HS-5 (cell line): Measurements from ENCODE around the gene GRHPR.
"Not testable (repeated sequence)": the region's sequence is repeated elsewhere in the genome, so short reads cannot be mapped to it uniquely, and the experiment has no call there.

ENCODE experiments used
- DNase-seq: peaks from one replicate; pipeline ENCODE4 v3.0.0-alpha.2; 2012; ENCODE audit warnings: low read depth

The GRHPR gene

GRCh38 chr9:37421914-37422288 lies 595 bp upstream of the GRHPR start:
- DNase-seq, result no peak

GRCh38 chr9:37423508-37423907 lies 1.0 kb downstream of the GRHPR start:
- no peak for DNase-seq

DNA sequence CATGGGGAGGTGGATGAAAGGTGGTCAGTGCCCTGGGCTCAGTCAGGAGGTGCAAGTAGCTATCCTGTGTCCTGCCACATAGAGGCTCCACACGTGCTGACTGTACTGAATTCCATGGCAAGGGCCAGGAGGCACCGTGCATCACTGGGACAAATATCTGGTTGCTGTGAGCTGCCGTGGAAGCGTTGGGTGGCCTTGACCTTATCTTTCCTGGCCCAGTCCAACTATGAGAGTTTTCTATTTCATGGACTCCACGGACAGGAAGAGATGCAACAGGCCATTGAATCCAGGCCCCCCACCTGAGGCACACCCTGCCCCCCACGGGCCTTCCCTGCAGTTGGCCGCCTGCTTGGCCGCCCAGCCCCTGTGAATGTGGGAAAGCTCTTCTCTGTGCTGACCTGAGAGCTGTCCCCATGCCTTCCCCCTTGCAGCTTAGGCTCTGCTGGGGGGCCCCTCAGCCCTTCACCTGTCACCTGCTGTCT lies 1.7 kb downstream of the GRHPR start:
- no peak for DNase-seq

DNA sequence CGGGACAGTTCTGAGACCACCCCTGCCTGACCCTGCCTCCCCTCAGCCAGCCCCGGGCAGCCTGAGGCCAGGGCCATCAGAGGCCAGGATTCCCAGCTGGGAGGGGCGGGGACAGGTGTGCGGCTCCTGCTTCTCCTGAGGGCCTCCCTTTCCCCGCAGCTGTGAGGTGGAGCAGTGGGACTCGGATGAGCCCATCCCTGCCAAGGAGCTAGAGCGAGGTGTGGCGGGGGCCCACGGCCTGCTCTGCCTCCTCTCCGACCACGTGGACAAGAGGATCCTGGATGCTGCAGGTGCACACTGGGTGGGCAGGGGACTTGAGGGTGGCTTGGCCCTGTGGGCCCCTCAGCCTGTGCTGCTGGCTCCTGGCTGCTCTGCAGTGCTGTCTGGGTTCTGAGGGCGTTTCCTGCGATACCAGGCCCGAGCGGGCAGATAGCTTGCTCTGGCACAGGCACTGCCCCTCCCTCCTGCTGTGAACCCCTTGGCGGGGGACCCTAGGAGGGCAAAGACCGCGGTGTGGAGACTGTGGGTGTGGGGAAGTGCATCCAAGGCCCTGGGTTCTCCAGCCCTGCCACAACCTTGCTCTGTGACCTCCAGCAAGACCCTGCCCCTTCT lies 2.3 kb downstream of the GRHPR start:
- DNase-seq, result no peak

- DNase-seq, result no peak
Observed at GRCh38 chr9:37425298-37425752, 2.8 kb downstream of the GRHPR start.

- not testable (repeated sequence) for DNase-seq
Observed at GRCh38 chr9:37426431-37426830, 3.9 kb downstream of the GRHPR start.

DNA sequence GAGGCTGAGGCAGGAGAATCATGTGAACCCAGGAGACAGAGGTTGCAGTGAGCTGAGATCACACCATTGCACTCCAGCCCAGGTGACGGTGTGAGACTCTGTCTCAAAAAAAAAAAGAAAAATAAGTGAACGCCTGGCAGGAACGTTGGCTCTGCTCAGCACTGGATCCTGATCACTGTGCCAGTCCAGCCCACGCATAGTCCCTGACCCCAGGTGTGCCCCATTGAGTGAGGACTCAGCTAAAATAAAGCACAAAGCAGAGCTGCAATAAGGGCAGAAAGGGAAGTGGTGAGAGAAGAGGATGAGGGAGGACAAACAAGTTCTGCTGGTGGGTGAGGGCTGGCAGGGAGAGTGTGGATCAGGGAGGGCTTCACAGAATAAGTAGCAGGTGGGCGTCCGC lies 4.3 kb downstream of the GRHPR start:
- DNase-seq, result no peak

GRCh38 chr9:37428345-37428744 lies 5.8 kb downstream of the GRHPR start:
- DNase-seq, result no peak

- no peak for DNase-seq
Observed at GRCh38 chr9:37429441-37430285, 7.2 kb downstream of the GRHPR start.

GRCh38 chr9:37430841-37431597 lies 8.5 kb downstream of the GRHPR start:
- DNase-seq, result no peak

DNA sequence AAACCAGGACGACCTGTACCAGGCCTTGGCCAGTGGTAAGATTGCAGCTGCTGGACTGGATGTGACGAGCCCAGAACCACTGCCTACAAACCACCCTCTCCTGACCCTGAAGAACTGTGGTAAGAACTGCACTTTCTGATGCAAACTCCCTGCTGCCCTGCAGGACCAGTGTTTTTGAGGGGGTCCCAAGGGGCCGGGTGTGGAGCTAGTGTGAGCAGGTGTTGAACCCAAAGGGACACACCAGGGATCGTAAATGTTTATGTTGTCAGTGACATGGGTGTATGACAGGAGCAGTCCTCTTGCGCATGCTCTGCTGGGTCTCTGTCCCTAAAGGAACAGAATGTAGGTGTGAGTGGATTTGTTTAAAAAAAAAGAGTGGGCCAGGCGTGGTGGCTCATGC lies 9.5 kb downstream of the GRHPR start:
- no peak for DNase-seq

DNA sequence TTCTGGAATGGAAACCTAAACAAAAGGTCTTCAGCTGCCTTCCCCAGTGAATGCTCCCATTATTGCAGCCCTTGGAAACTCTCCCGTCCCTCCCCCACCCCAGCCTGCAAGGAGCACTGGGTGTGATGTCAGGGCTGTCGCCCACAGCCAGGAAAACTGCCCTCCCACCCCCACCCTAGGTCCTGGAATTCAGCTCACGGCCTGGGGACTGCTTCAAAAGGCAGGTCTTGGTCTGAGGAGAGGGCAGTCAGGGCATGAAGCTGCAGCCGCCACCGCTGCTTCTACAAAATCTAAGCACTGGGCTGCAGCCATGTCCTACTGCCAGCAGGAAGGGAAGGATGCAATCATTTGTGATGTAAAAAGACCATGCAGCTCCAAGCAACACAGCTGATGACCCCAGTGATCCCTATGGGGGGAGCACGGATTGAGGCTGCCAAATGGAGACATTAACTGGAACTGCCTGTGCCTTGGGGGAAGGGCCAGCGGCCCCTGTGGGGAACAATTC lies 11.4 kb downstream of the GRHPR start:
- DNase-seq, result no peak

GRCh38 chr9:37436540-37436939 lies 14.0 kb downstream of the GRHPR start:
- DNase-seq, result no peak

DNA sequence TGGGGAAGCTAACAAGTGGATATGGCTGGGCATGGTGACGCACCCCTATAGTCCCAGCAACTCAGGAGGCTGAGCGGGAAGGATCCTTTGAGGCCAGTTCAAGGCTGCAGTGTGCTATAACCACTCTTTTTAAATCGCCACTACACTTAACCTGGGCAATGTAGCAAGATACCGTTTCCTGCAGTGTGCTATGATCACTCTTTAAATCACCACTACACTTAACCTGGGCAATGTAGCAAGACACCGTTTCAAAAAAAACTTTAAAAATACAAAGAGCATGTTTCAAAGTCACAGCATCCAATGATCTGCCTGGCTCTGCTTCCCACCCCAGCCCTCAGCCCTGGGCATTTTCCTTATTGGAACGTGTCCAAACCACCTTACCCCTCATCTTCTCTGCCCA lies 14.5 kb downstream of the GRHPR start:
- DNase-seq, result no peak

DNA sequence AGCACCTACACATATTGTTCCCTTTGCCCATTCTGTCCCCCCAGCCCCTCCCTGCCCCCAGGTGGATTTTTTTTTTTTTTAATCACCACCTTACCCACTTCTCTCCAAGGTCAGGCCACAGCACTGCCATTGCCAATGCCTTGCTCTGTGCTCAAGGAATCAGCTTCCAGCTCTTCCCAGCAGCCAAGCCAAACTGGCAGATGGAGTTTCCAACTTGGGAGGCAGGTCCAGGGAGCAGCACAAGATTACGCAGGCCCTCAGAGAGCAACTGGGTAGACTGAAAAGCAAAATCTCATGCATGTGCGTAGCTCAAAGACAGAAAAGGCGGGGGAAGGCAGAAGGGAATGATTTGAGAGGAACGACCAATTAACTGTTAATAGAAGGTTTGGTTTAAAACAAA lies 15.1 kb downstream of the GRHPR start:
- DNase-seq, result no peak

GRCh38 chr9:37438359-37438758 lies 15.9 kb downstream of the GRHPR start:
- no peak for DNase-seq

GRCh38 chr9:37441776-37442370 lies 19.4 kb downstream of the GRHPR start:
- no peak for DNase-seq

DNA sequence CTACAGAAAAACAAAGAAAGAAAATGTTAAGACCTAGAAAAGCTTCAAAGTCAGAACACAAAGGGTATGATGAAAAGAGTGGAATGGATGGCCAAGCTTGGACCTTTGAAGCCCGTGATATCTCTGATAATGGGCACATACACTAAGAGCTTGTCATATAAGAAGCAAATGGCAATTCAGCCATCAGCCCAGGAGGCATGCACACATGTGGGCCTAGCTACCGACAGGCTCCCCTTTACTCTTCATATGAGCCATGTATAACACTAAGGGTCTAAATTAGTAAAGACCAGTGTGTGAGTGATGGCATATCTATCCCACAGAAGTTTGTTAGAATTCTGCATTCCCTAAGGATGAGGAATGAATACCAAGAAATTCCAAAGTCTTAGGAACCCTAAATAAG lies 20.1 kb downstream of the GRHPR start:
- DNase-seq, result no peak

GRCh38 chr9:37443566-37443965 lies 21.1 kb downstream of the GRHPR start:
- DNase-seq, result no peak

DNA sequence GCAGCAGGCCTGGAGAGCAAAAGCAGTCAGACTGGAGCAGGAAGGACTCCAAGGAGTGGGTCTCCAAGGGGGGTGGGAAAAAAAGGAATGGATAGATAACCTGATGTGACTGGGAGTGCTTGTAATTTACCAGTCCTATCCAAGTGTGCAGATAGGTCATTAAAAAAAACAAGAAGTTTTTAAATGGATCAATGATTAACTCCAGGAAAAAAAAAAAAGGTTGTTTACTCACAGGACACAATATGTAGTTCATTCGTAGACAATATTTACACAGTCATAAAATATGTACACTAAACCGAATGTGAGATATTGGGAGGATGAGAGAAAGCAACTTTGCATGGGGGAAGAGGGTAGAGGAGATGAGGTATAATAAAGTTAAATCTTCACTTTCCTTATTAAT lies 22.4 kb downstream of the GRHPR start:
- no peak for DNase-seq

GRCh38 chr9:37445832-37446231 lies 23.3 kb downstream of the GRHPR start:
- no peak for DNase-seq

GRCh38 chr9:37446401-37446800 lies 23.9 kb downstream of the GRHPR start:
- DNase-seq, result no peak
